ENCODE results near the gene SPATA32. TPM values are rescaled to one million over a fixed set of nuclear protein-coding genes. Genes with fewer than 3 reads are reported as not detected.

Gene SPATA32
- total RNA-seq, 1 donor from 2014 or later, result not detected

Other genes starting within 250 kb of the SPATA32 start
- gene DCAKD, start 210.5 kb downstream of the SPATA32 start, total RNA-seq, result 38.3 TPM
- gene NMT1, start 200.8 kb downstream of the SPATA32 start, total RNA-seq, result 109 TPM
- 63.6 TPM for gene PLCD3, start 129.6 kb downstream of the SPATA32 start, total RNA-seq
- gene ACBD4, start 126.4 kb downstream of the SPATA32 start, total RNA-seq, result 29.8 TPM
- 62.5 TPM for gene HEXIM1, start 113.6 kb downstream of the SPATA32 start, total RNA-seq
- 14.9 TPM for gene HEXIM2, start 100.2 kb downstream of the SPATA32 start, total RNA-seq
- 30.7 TPM for gene FMNL1, start 40.2 kb downstream of the SPATA32 start, total RNA-seq
- 19.1 TPM for gene MAP3K14, start 54.9 kb upstream of the SPATA32 start, total RNA-seq
- gene ARHGAP27, start 170.8 kb upstream of the SPATA32 start, total RNA-seq, result 98.1 TPM
- 71.9 TPM for gene PLEKHM1, start 228.6 kb upstream of the SPATA32 start, total RNA-seq